GM12878 (cell line): ENCODE results near the gene LARP4B. TPM values are rescaled to one million over a fixed set of nuclear protein-coding genes. Genes with fewer than 3 reads are reported as not detected.

Experiments used
- ATAC-seq: fragments of 200-7000 bp; cut with Tn5 transposase; 3 replicates; pipeline ENCODE4 v1.9.1; 2020; ENCODE audit warnings: mild to moderate bottlenecking, moderate library complexity
- BruUV-seq: library from RNA; stranded (reverse); fragments of 400-500 nt; replicated peaks from 2 replicates; lab custom pipeline; 2021; lab: Mats Ljungman, UMichigan
- CTCF ChIA-PET: fragments of 300-600 bp; sonication (Branson Sonifier 250); formaldehyde crosslinking; extraction: SDS; loops from one replicate; lab custom pipeline; 2021; ENCODE audit warnings: inconsistent platforms; lab: Yijun Ruan, JAX
- POLR2A ChIA-PET: fragments of 350-600 bp; formaldehyde crosslinking; extraction: SDS; loops from one replicate; lab custom pipeline; 2021; ENCODE audit warnings: inconsistent platforms; lab: Charles Lee
- RAD21 ChIA-PET: fragments of 300-600 bp; sonication (Branson Sonifier 250); formaldehyde crosslinking; loops from one replicate; lab custom pipeline; 2023; ENCODE audit warnings: antibody characterized with exemption; ENCODE audit not compliant: unreplicated experiment; lab: Charles Lee
- SMC1A ChIA-PET: fragments of 300-600 bp; sonication (Branson Sonifier 250); formaldehyde crosslinking; loops from one replicate; lab custom pipeline; 2023; ENCODE audit not compliant: unreplicated experiment, uncharacterized antibody; lab: Charles Lee
- DNase-seq: peaks from one replicate; pipeline ENCODE4 v3.0.0-alpha.2; 2011; ENCODE audit warnings: low read depth, low spot score
- FAIRE-seq: peaks from 3 replicates; lab custom pipeline; 2011; peaks lifted over from hg19 to GRCh38; lab: Jason Lieb, UNC
- H2AFZ ChIP-seq: 2 replicates; pipeline ENCODE4 v1.6.0; 2011; ENCODE audit warnings: low read depth, low read length, control low read depth; ENCODE audit not compliant: control insufficient read depth
- H3K27ac ChIP-seq: 2 replicates; pipeline ENCODE4 v1.5.1; 2011; ENCODE audit warnings: control low read depth; ENCODE audit not compliant: control insufficient read depth, insufficient read depth
- H3K27me3 ChIP-seq, 2 experiments: replicated peaks in 1 of 2; 2 replicates each; pipeline versions ENCODE4 v1.6.0 to v1.6.1; 2011; ENCODE audit warnings: low read length in 1 of 2; ENCODE audit not compliant: control insufficient read depth in 2 of 2, insufficient read depth in 2 of 2
- H3K36me3 ChIP-seq, 2 experiments: 2 replicates each; pipeline ENCODE4 v1.5.1; 2011; ENCODE audit warnings: low read length in 1 of 2; ENCODE audit not compliant: control insufficient read depth in 2 of 2, insufficient read depth in 2 of 2
- H3K4me1 ChIP-seq: 2 replicates; pipeline ENCODE4 v1.6.1; 2011; ENCODE audit warnings: mild to moderate bottlenecking, low read length, moderate library complexity, mixed read lengths; ENCODE audit not compliant: control insufficient read depth, insufficient read depth
- H3K4me2 ChIP-seq: 2 replicates; pipeline ENCODE4 v1.6.0; 2011; ENCODE audit warnings: control low read depth; ENCODE audit not compliant: control insufficient read depth, insufficient read depth
- H3K4me3 ChIP-seq: fragments of 200-600 bp; sonication (generic); 2 replicates; pipeline ENCODE4 v1.5.1; 2016
- H3K79me2 ChIP-seq: 2 replicates; pipeline ENCODE4 v1.6.0; 2011; ENCODE audit warnings: low read length; ENCODE audit not compliant: control insufficient read depth, insufficient read depth
- H3K9ac ChIP-seq: 2 replicates; pipeline ENCODE4 v1.8.0; 2011; ENCODE audit warnings: low read length, control low read depth, mixed read lengths; ENCODE audit not compliant: control insufficient read depth, insufficient read depth
- H3K9me3 ChIP-seq: replicated peaks from 3 replicates; pipeline ENCODE4 v1.5.1; 2011; ENCODE audit warnings: mild to moderate bottlenecking, low read length; ENCODE audit not compliant: control insufficient read depth, insufficient read depth
- H4K20me1 ChIP-seq: 2 replicates; pipeline ENCODE4 v1.6.0; 2011; ENCODE audit not compliant: control insufficient read depth, insufficient read depth
- ASH2L ChIP-seq: fragments of 300-600, 200-600 bp; sonication (generic); IDR thresholded peaks from 2 replicates; pipeline ENCODE4 v1.6.1; 2017; ENCODE audit warnings: low read depth, mild to moderate bottlenecking, borderline replicate concordance
- BCLAF1 ChIP-seq: fragments of 450-650 bp; IDR thresholded peaks from 2 replicates; pipeline ENCODE4 v1.6.1; 2017; ENCODE audit warnings: antibody characterized with exemption, mild to moderate bottlenecking, moderate library complexity
- CHD1 ChIP-seq: IDR thresholded peaks from 2 replicates; pipeline ENCODE4 v1.6.1; 2012; ENCODE audit warnings: low read depth, low read length, improper control_type of control experiment
- EGR1 ChIP-seq, 2 experiments: IDR thresholded peaks; 1 replicate in 1 of 2; 2 replicates in 1 of 2; pipeline ENCODE4 v1.6.1; 2011 to 2012; ENCODE audit warnings: low read depth in 2 of 2, low read length in 2 of 2, borderline replicate concordance in 1 of 2, mild to moderate bottlenecking in 1 of 2, moderate library complexity in 1 of 2
- MTA3 ChIP-seq: IDR thresholded peaks from 2 replicates; pipeline ENCODE4 v1.6.1; 2012; ENCODE audit warnings: low read length, inconsistent platforms, borderline replicate concordance
- NRF1 ChIP-seq: conservative IDR thresholded peaks from 2 replicates; pipeline ENCODE4 v1.6.1; 2011; ENCODE audit warnings: mild to moderate bottlenecking, low read depth, low read length, improper control_type of control experiment
- POU2F2 ChIP-seq: IDR thresholded peaks from 3 replicates; pipeline ENCODE4 v1.6.1; 2011; ENCODE audit warnings: low read depth, mild to moderate bottlenecking, low read length, borderline replicate concordance
- PRDM15 ChIP-seq: fragments of 450-650 bp; formaldehyde crosslinking; IDR thresholded peaks from 2 replicates; pipeline ENCODE4 v1.4.0; 2020; ENCODE audit warnings: mild to moderate bottlenecking, moderate library complexity
- TCF3 ChIP-seq: IDR thresholded peaks from 2 replicates; pipeline ENCODE4 v1.6.1; 2012; ENCODE audit warnings: low read depth, mild to moderate bottlenecking, low read length, borderline replicate concordance; ENCODE audit not compliant: insufficient read depth
- ZBTB40 ChIP-seq: fragments of 450-650 bp; IDR thresholded peaks from 2 replicates; pipeline ENCODE4 v1.6.1; 2016; ENCODE audit warnings: mild to moderate bottlenecking, moderate library complexity, borderline replicate concordance
- ZNF384 ChIP-seq: IDR thresholded peaks from 2 replicates; pipeline ENCODE4 v1.6.1; 2012; ENCODE audit warnings: low read depth, mild to moderate bottlenecking, low read length, improper control_type of control experiment, borderline replicate concordance
- ZZZ3 ChIP-seq: IDR thresholded peaks from 2 replicates; pipeline ENCODE4 v1.6.1; 2011; ENCODE audit warnings: low read depth; ENCODE audit not compliant: control insufficient read depth, insufficient read length
- WGBS: methylation state at CpG from one replicate; pipeline ENCODE4 v1.1.6; 2016; ENCODE audit warnings: low lambda C conversion rate; ENCODE audit not compliant: insufficient replicate concordance, insufficient coverage; ENCODE audit errors: missing lambda C conversion rate; 5-methylcytosine and 5-hydroxymethylcytosine counted together
- in situ Hi-C: fragments of 300-500 bp; cut with MboI; formaldehyde crosslinking; loops from 9 replicates; pipeline ENCODE4 v1.14.3; 2018; ENCODE audit warnings: mixed read lengths
- intact Hi-C: fragments of 100-400 bp; cut with micrococcal nuclease; formaldehyde crosslinking; loops from one replicate; pipeline ENCODE4 v1.14.2; 2022; ENCODE audit not compliant: unreplicated experiment
- polyA plus RNA-seq, 11 experiments: library from polyadenylated mRNA; depleted of rRNA in 4 of 11; unstranded in 6 of 11; stranded (reverse) in 5 of 11; fragments of >200 nt; fragmentation: Nextera tagmentation in 4 of 11; fragmentation: Illumina TruSeq in 1 of 11; extraction: Ambion mirVana in 4 of 11; extraction: Trizol in 1 of 11; gene quantifications; 1 replicate in 1 of 11; 2 replicates in 10 of 11; pipeline versions ENCODE4 v1.2.1 to v1.2.3, GENCODE V29; 2011 to 2016; ENCODE audit warnings: inconsistent platforms in 2 of 11, missing spikeins in 2 of 11, low read depth in 1 of 11
- total RNA-seq, 4 experiments: library from RNA; depleted of rRNA in 3 of 4; stranded (reverse); fragments of >200 nt in 3 of 4; fragmentation: Illumina TruSeq in 1 of 4; extraction: Trizol in 1 of 4; gene quantifications; 2 replicates each; pipeline versions ENCODE4 v1.2.1 to v1.2.3, GENCODE V29; 2013 to 2021

The LARP4B gene
- total and polyA plus RNA-seq, 10 of the 15 experiments (the other 5 are each of a cell fraction or from before 2014, with no cell fraction given): 10.5 to 119 (median 39.4) TPM

- Histone ChIP-seq H3K4me1 (no peaks in the 10 kb centered on the region), H4K20me1 (no peaks in the 10 kb centered on the region), H2AFZ (no peak overlapping the region), H3K36me3 (no peaks in the 10 kb centered on the region), H3K9me3 (no peaks in the 10 kb centered on the region), H3K27me3 (no peaks in the 10 kb centered on the region; a peak in 2 of 4 replicates), H3K27ac (no peak overlapping the region), H3K9ac (no peak overlapping the region), H3K4me3 (no peak overlapping the region), H3K79me2 (no peaks in the 10 kb centered on the region), H3K4me2 (no peak overlapping the region)
- ChIA-PET CTCF (no interaction called here), POLR2A (no interaction called here), RAD21 (no interaction called here), SMC1A (no interaction called here)
- WGBS: 64% methylated on average over 32 of the region's 32 CpGs
- BruUV-seq: no TSS peak
- no peak for DNase-seq
- no peak for ATAC-seq
- in situ Hi-C loops: no loop called here
- no peak for FAIRE-seq
- intact Hi-C loops: no loop called here
- TF ChIP-seq ZBTB40: no peak
- TF ChIP-seq CHD1: no peak
- TF ChIP-seq TCF3: no peak
- no peak for TF ChIP-seq ASH2L
- no peak for TF ChIP-seq PRDM15 (CRISPR knock-in tag)
- TF ChIP-seq POU2F2: no peak
- no peak for TF ChIP-seq BCLAF1
- no peak for TF ChIP-seq EGR1 (IDR thresholded peaks at IDR 0.05; ENCODE audit: borderline replicate concordance in 1 of 2, low read depth in 2 of 2, low read length in 2 of 2)
- TF ChIP-seq ZNF384: no peak
- TF ChIP-seq MTA3: no peak
- no peak for TF ChIP-seq NRF1
- no peak for TF ChIP-seq ZZZ3
Observed at GRCh38 chr10:787933-788651, 143.4 kb downstream of the LARP4B start.
